H1 (cell line): ENCODE data around the gene IER5. TPM values are rescaled to one million over a fixed set of nuclear protein-coding genes. Genes with fewer than 3 reads are reported as not detected.

Experiments
- CTCF ChIA-PET: fragments of 300-600 bp; sonication (Branson Sonifier 250); formaldehyde crosslinking; loops from one replicate; lab custom pipeline; 2021; ENCODE audit not compliant: partially characterized antibody; lab: Charles Lee
- POLR2A ChIA-PET: fragments of 300-600 bp; sonication (Branson Sonifier 250); formaldehyde crosslinking; loops from one replicate; lab custom pipeline; 2021; ENCODE audit warnings: inconsistent platforms; ENCODE audit not compliant: partially characterized antibody; lab: Charles Lee
- DNase-seq, 2 experiments: peaks; one replicate each; pipeline versions ENCODE4 v3.0.0 to v3.0.0-alpha.2; 2010 to 2022; ENCODE audit warnings: low spot score in 2 of 2, low read depth in 1 of 2, mixed read lengths in 1 of 2
- FAIRE-seq: peaks from 2 replicates; lab custom pipeline; 2011; peaks lifted over from hg19 to GRCh38; lab: Jason Lieb, UNC
- H2AFZ ChIP-seq: 2 replicates; pipeline ENCODE4 v1.8.1; 2012; ENCODE audit warnings: low read length, inconsistent platforms
- H2AK5ac ChIP-seq: 2 replicates; pipeline ENCODE4 v1.6.1; 2013; ENCODE audit warnings: low read depth, low read length
- H2BK120ac ChIP-seq: replicated peaks from 2 replicates; pipeline ENCODE3; 2013; ENCODE audit warnings: low read depth, low read length, inconsistent platforms
- H2BK12ac ChIP-seq: 2 replicates; pipeline ENCODE4 v1.6.1; 2013; ENCODE audit warnings: low read depth, low read length
- H2BK15ac ChIP-seq: 2 replicates; pipeline ENCODE4 v1.6.1; 2013; ENCODE audit warnings: low read length
- H2BK20ac ChIP-seq: 2 replicates; pipeline ENCODE4 v1.6.1; 2013; ENCODE audit warnings: low read length
- H2BK5ac ChIP-seq: 2 replicates; pipeline ENCODE4 v1.6.1; 2013; ENCODE audit warnings: low read depth, low read length
- H3K14ac ChIP-seq: 2 replicates; pipeline ENCODE4 v1.6.1; 2013; ENCODE audit warnings: inconsistent platforms; ENCODE audit not compliant: insufficient read length
- H3K18ac ChIP-seq: 2 replicates; pipeline ENCODE4 v1.6.1; 2013; ENCODE audit warnings: low read length; ENCODE audit errors: extremely low read depth
- H3K23ac ChIP-seq: 2 replicates; pipeline ENCODE4 v1.6.1; 2013; ENCODE audit warnings: inconsistent platforms; ENCODE audit not compliant: insufficient read length
- H3K23me2 ChIP-seq: 2 replicates; pipeline ENCODE4 v1.6.1; 2013; ENCODE audit warnings: low read depth, low read length
- H3K27ac ChIP-seq: 2 replicates; pipeline ENCODE4 v1.6.1; 2011; ENCODE audit warnings: low read depth, low read length, inconsistent platforms
- H3K27me3 ChIP-seq, 4 experiments: replicated peaks in 1 of 4; 1 replicate in 1 of 4; 2 replicates in 3 of 4; pipeline versions ENCODE4 v1.6.1 to v1.8.1; 2011 to 2013; ENCODE audit warnings: low read length in 3 of 4, mild to moderate bottlenecking in 3 of 4, inconsistent platforms in 2 of 4, mixed read lengths in 2 of 4, moderate library complexity in 1 of 4; ENCODE audit not compliant: control insufficient read depth in 3 of 4, insufficient read depth in 3 of 4; ENCODE audit errors: extremely low read depth in 1 of 4
- H3K36me3 ChIP-seq, 4 experiments: 2 replicates each; pipeline versions ENCODE4 v1.6.1 to v1.8.1; 2011 to 2013; ENCODE audit warnings: mild to moderate bottlenecking in 4 of 4, low read length in 3 of 4, moderate library complexity in 2 of 4, control low read depth in 1 of 4, inconsistent platforms in 1 of 4; ENCODE audit not compliant: insufficient read depth in 4 of 4, control insufficient read depth in 2 of 4
- H3K4ac ChIP-seq: replicated peaks from 2 replicates; pipeline ENCODE3; 2013; ENCODE audit warnings: low read length, low read depth, mixed read lengths, inconsistent platforms; ENCODE audit not compliant: insufficient read length
- H3K4me1 ChIP-seq, 4 experiments: replicated peaks in 1 of 4; 1 replicate in 1 of 4; 2 replicates in 3 of 4; pipeline versions ENCODE4 v1.6.1 to v1.8.1; 2011 to 2013; ENCODE audit warnings: low read length in 3 of 4, inconsistent platforms in 2 of 4, mixed read lengths in 1 of 4; ENCODE audit not compliant: insufficient read depth in 4 of 4, control insufficient read depth in 3 of 4
- H3K4me2 ChIP-seq, 2 experiments: 2 replicates each; pipeline versions ENCODE4 v1.6.1 to v1.8.1; 2011 to 2013; ENCODE audit warnings: low read depth in 2 of 2, low read length in 2 of 2, control low read depth in 1 of 2, inconsistent platforms in 1 of 2, mild to moderate bottlenecking in 1 of 2; ENCODE audit not compliant: insufficient read depth in 1 of 2
- H3K4me3 ChIP-seq, 4 experiments: fragments of 200-600, 300-600 bp in 1 of 4; sonication (generic), shearing (Covaris generic), sonication (Bioruptor Twin) in 1 of 4; 2 replicates each; pipeline versions ENCODE4 v1.5.1 to v1.8.1; 2011 to 2016; ENCODE audit warnings: low read length in 4 of 4, low read depth in 3 of 4, control low read depth in 2 of 4, inconsistent platforms in 2 of 4, mild to moderate bottlenecking in 2 of 4, mixed read lengths in 1 of 4, moderate library complexity in 1 of 4; ENCODE audit not compliant: insufficient read depth in 2 of 4; ENCODE audit errors: extremely low read depth in 1 of 4
- H3K56ac ChIP-seq: replicated peaks from 2 replicates; pipeline ENCODE3; 2013; ENCODE audit warnings: low read depth, mild to moderate bottlenecking, mixed read lengths, low read length, inconsistent platforms; ENCODE audit not compliant: insufficient read length
- H3K79me1 ChIP-seq: 2 replicates; pipeline ENCODE4 v1.6.1; 2013; ENCODE audit warnings: low read depth, low read length, control low read depth
- H3K79me2 ChIP-seq, 2 experiments: 2 replicates each; pipeline versions ENCODE4 v1.6.1 to v1.8.1; 2012 to 2013; ENCODE audit warnings: low read length in 2 of 2, mild to moderate bottlenecking in 2 of 2, inconsistent platforms in 1 of 2; ENCODE audit not compliant: insufficient read depth in 2 of 2, control insufficient read depth in 1 of 2
- H3K9ac ChIP-seq, 4 experiments: replicated peaks in 1 of 4; 1 replicate in 1 of 4; 2 replicates in 3 of 4; pipeline versions ENCODE4 v1.6.1 to v1.8.1; 2011 to 2013; ENCODE audit warnings: low read depth in 3 of 4, low read length in 3 of 4, control low read depth in 2 of 4, mild to moderate bottlenecking in 2 of 4, moderate library complexity in 2 of 4, inconsistent platforms in 1 of 4; ENCODE audit errors: extremely low read depth in 1 of 4
- H3K9me3 ChIP-seq, 2 experiments: 2 replicates each; pipeline versions ENCODE4 v1.6.1 to v1.8.1; 2012 to 2013; ENCODE audit warnings: mild to moderate bottlenecking in 2 of 2, moderate library complexity in 2 of 2, control low read depth in 1 of 2, inconsistent platforms in 1 of 2, low read depth in 1 of 2, low read length in 1 of 2, mixed read lengths in 1 of 2; ENCODE audit not compliant: insufficient read depth in 2 of 2
- H4K20me1 ChIP-seq, 2 experiments: replicated peaks in 1 of 2; 2 replicates each; pipeline versions ENCODE3 to v1.8.1; 2011 to 2013; ENCODE audit warnings: inconsistent platforms in 2 of 2, low read length in 2 of 2, mild to moderate bottlenecking in 1 of 2; ENCODE audit not compliant: insufficient read depth in 2 of 2, control insufficient read depth in 1 of 2
- H4K5ac ChIP-seq: 2 replicates; pipeline ENCODE4 v1.6.1; 2013; ENCODE audit warnings: low read length, low read depth, mixed read lengths, inconsistent platforms; ENCODE audit not compliant: insufficient read length
- H4K8ac ChIP-seq: 2 replicates; pipeline ENCODE4 v1.8.0; 2013; ENCODE audit warnings: mild to moderate bottlenecking, moderate library complexity, low read length, inconsistent platforms; ENCODE audit not compliant: insufficient read depth; ENCODE audit errors: extremely low read depth
- H4K91ac ChIP-seq: replicated peaks from 2 replicates; pipeline ENCODE3; 2013; ENCODE audit warnings: low read length, mixed read lengths, inconsistent platforms; ENCODE audit not compliant: insufficient read length
- ATF3 ChIP-seq: IDR thresholded peaks from 2 replicates; pipeline ENCODE4 v1.6.1; 2011; ENCODE audit warnings: low read depth, mild to moderate bottlenecking, low read length; ENCODE audit not compliant: insufficient read depth
- CBX5 ChIP-seq: fragments of 300-800, 300-1000 bp; sonication (generic); IDR thresholded peaks from 2 replicates; pipeline ENCODE4 v1.7.1; 2016; ENCODE audit warnings: antibody characterized with exemption, low read length, low read depth
- CEBPB ChIP-seq: IDR thresholded peaks from 2 replicates; pipeline ENCODE4 v1.6.1; 2012; ENCODE audit warnings: low read depth, low read length
- CTCF ChIP-seq, 3 experiments: IDR thresholded peaks; 1 replicate in 2 of 3; 2 replicates in 1 of 3; pipeline versions ENCODE4 v1.5.1 to v1.6.1; 2011; ENCODE audit warnings: low read length in 3 of 3, mild to moderate bottlenecking in 3 of 3, inconsistent platforms in 2 of 3, low read depth in 1 of 3, moderate library complexity in 1 of 3; ENCODE audit not compliant: insufficient read depth in 1 of 3; ENCODE audit errors: control extremely low read depth in 1 of 3
- MAFK ChIP-seq: IDR thresholded peaks from 2 replicates; pipeline ENCODE4 v1.6.1; 2012; ENCODE audit warnings: low read depth, mild to moderate bottlenecking, improper control_type of control experiment, low read length
- RBBP5 ChIP-seq: IDR thresholded peaks from 2 replicates; pipeline ENCODE4 v1.7.1; 2012; ENCODE audit warnings: low read depth, mild to moderate bottlenecking, inconsistent platforms, low read length, moderate library complexity, borderline replicate concordance
- RNF2 ChIP-seq: fragments of 200-900, 300-1000 bp; sonication (generic); IDR thresholded peaks from 2 replicates; pipeline ENCODE4 v1.7.1; 2016; ENCODE audit warnings: borderline replicate concordance, low read depth, mild to moderate bottlenecking, antibody characterized with exemption, low read length; ENCODE audit not compliant: poor library complexity, severe bottlenecking; ENCODE audit errors: missing control alignments
- SIX5 ChIP-seq: IDR thresholded peaks from 2 replicates; pipeline ENCODE4 v1.6.1; 2011; ENCODE audit warnings: mild to moderate bottlenecking, low read depth, low read length
- TAF7 ChIP-seq: optimal IDR thresholded peaks from 2 replicates; pipeline ENCODE3; 2011; ENCODE audit warnings: low read depth, mild to moderate bottlenecking, inconsistent platforms, low read length, moderate library complexity, borderline replicate concordance
- TEAD4 ChIP-seq: IDR thresholded peaks from 2 replicates; pipeline ENCODE4 v1.6.1; 2012; ENCODE audit warnings: low read depth, low read length, inconsistent platforms, mixed read lengths
- WGBS, 2 experiments: shearing (Covaris generic) in 1 of 2; methylation state at CpG; one replicate each; pipeline versions ENCODE4 v1.1.6 to v1.1.7; 2013 to 2015; ENCODE audit warnings: low lambda C conversion rate in 2 of 2, mixed read lengths in 2 of 2, inconsistent platforms in 1 of 2, low coverage in 1 of 2, missing lambda C conversion rate in 1 of 2; ENCODE audit not compliant: insufficient replicate concordance in 2 of 2, insufficient coverage in 1 of 2, insufficient read length in 1 of 2; ENCODE audit errors: extremely low coverage in 1 of 2, missing lambda C conversion rate in 1 of 2; 5-methylcytosine and 5-hydroxymethylcytosine counted together
- polyA plus RNA-seq, 7 experiments: library from polyadenylated mRNA; depleted of rRNA in 3 of 7; stranded (reverse) in 5 of 7; unstranded in 2 of 7; fragments of >200 nt in 5 of 7; fragments of 200-250 nt in 2 of 7; gene quantifications; 1 replicate in 5 of 7; 2 replicates in 1 of 7; 4 replicates in 1 of 7; pipeline versions ENCODE4 v1.2.1 to v1.2.3, GENCODE V29; 2011 to 2013; ENCODE audit warnings: missing spikeins in 2 of 7, mixed read lengths in 2 of 7
- total RNA-seq: library from RNA; stranded (reverse); fragmentation: NEBNext Ultra II Directional; extraction: Animal tissue kit (Norgen Biotek cat#: 25700); gene quantifications from 2 replicates; pipeline ENCODE4 v1.2.1, GENCODE V29; 2021

IER5 gene
- total and polyA plus RNA-seq, 2 of the 8 experiments (the other 6 are each of a cell fraction or from before 2014, with no cell fraction given): 3.5 to 7.7 TPM

- Histone ChIP-seq H3K9me3 (no peaks in the 10 kb centered on the region), H3K79me2 (no peaks in the 10 kb centered on the region), H3K4me2 (no peak overlapping the region), H4K91ac (no peak overlapping the region), H2BK20ac (no peak overlapping the region), H3K23me2 (no peaks in the 10 kb centered on the region), H3K56ac (no peak overlapping the region), H3K14ac (no peak overlapping the region), H2BK5ac (no peak overlapping the region), H2AK5ac (no peak overlapping the region), H3K9ac (no peak overlapping the region), H3K4ac (no peak overlapping the region), H2AFZ (no peak overlapping the region), H3K4me1 (peaks cover 0 to 7% (median 1%) of the 10 kb centered on the region in 4 experiments; a peak in 5 of 7 replicates), H4K8ac (no peak overlapping the region), H4K5ac (no peak overlapping the region), H2BK15ac (no peak overlapping the region), H3K27ac (no peak overlapping the region), H3K79me1 (no peaks in the 10 kb centered on the region), H3K23ac (no peak overlapping the region), H2BK120ac (no peak overlapping the region), H3K36me3 (no peaks in the 10 kb centered on the region), H3K4me3 (no peak overlapping the region), H2BK12ac (no peak overlapping the region), H3K27me3 (no peaks in the 10 kb centered on the region), H3K18ac (no peak overlapping the region), H4K20me1 (no peaks in the 10 kb centered on the region)
- WGBS, 2 experiments: 86% methylated on average over 2 of the region's 2 CpGs; no CpG with 5 or more reads in 1 of the 2 experiments
- ChIA-PET POLR2A (interaction anchor here (1.1 to 1.7 kb wide), 2 partner anchors 11 to 27 kb away, joined by 3 to 6 read pairs; partner anchors contain the start of gene IER5), CTCF (interaction anchor here (1.9 kb wide), 2 partner anchors 11 to 23 kb away, joined by 4 to 5 read pairs; no protein-coding TSS in a partner anchor)
- DNase-seq (no peak), FAIRE-seq (no peak)
- TF ChIP-seq CTCF (IDR thresholded peaks at IDR 0.05; ENCODE audit: control extremely low read depth in 1 of 3, insufficient read depth in 1 of 3, low read depth in 1 of 3, low read length in 3 of 3) (no peak), RNF2 (no peak), ATF3 (no peak), SIX5 (no peak), CEBPB (no peak), MAFK (no peak), RBBP5 (no peak), TEAD4 (no peak), CBX5 (no peak), TAF7 (no peak)
Measured at GRCh38 chr1:181061487-181061886, 27.0 kb upstream of the IER5 start.
